SU-DHL-6 (cell line): ENCODE data around the gene BCO2.

Experiments
- EZH2phosphoT487 ChIP-seq: fragments of 200-600 bp; sonication (generic), shearing (Covaris generic); conservative IDR thresholded peaks from 2 replicates; pipeline ENCODE4 v1.6.1; 2018; ENCODE audit warnings: mild to moderate bottlenecking, antibody characterized with exemption, low read length, moderate library complexity, mixed read lengths
- TF ChIP-seq, protein P1 (sequence below): fragments of 200-600 bp; sonication (generic); IDR thresholded peaks from one replicate; pipeline ENCODE4 v1.5.1; 2017; ENCODE audit warnings: antibody characterized with exemption, mild to moderate bottlenecking, low read length, moderate library complexity; ENCODE audit not compliant: insufficient read depth, poor library complexity, severe bottlenecking

DNA sequence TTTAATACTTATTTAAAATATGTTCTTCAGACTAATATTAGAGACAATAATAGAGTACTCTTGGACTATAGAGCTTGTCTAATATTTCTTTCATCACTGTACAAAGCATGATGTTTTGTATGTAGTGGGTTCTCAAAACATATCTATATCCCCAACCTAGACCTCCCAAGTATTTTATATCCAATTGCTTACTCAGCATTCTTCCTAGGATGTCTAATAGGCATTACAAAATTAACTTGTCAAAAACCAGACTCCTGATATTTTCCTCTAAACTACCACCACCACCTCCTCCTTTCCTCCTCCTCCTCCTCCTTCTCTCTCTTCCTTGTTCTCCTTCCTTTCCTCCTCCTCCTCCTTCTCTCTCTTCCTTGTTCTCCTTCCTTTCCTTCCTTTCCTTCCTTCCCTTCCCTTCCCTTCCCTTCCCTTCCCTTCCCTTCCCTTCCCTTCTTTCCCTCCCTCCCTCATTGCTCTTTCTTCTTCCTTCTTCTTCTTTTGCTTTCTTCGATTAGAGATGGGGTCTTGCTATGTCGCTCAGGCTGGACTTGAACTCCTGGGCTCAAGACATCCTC is 21.3 kb downstream of the BCO2 start:
- TF ChIP-seq, protein P1, sequence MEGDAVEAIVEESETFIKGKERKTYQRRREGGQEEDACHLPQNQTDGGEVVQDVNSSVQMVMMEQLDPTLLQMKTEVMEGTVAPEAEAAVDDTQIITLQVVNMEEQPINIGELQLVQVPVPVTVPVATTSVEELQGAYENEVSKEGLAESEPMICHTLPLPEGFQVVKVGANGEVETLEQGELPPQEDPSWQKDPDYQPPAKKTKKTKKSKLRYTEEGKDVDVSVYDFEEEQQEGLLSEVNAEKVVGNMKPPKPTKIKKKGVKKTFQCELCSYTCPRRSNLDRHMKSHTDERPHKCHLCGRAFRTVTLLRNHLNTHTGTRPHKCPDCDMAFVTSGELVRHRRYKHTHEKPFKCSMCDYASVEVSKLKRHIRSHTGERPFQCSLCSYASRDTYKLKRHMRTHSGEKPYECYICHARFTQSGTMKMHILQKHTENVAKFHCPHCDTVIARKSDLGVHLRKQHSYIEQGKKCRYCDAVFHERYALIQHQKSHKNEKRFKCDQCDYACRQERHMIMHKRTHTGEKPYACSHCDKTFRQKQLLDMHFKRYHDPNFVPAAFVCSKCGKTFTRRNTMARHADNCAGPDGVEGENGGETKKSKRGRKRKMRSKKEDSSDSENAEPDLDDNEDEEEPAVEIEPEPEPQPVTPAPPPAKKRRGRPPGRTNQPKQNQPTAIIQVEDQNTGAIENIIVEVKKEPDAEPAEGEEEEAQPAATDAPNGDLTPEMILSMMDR: no peak
- no peak for TF ChIP-seq EZH2phosphoT487
